Cardiac fibroblast (primary cell): ENCODE measurements around the gene RHCG.

Experiments
- DNase-seq, 2 donors: peaks; one replicate each; pipeline versions ENCODE4 v3.0.0 to v3.0.0-alpha.2; 2010; ENCODE audit warnings: low read depth in 2 of 2
- H3K4me3 ChIP-seq, 2 donors: replicated peaks in 1 of 2; 1 replicate in 1 of 2; 2 replicates in 1 of 2; pipeline ENCODE4 v1.5.1; 2011; ENCODE audit warnings: low read depth in 2 of 2, low read length in 2 of 2, mild to moderate bottlenecking in 2 of 2, moderate library complexity in 1 of 2
- CTCF ChIP-seq: IDR thresholded peaks from one replicate; pipeline ENCODE4 v1.5.1; 2011; ENCODE audit warnings: low read depth, mild to moderate bottlenecking, low read length, inconsistent platforms

The RHCG gene

DNA sequence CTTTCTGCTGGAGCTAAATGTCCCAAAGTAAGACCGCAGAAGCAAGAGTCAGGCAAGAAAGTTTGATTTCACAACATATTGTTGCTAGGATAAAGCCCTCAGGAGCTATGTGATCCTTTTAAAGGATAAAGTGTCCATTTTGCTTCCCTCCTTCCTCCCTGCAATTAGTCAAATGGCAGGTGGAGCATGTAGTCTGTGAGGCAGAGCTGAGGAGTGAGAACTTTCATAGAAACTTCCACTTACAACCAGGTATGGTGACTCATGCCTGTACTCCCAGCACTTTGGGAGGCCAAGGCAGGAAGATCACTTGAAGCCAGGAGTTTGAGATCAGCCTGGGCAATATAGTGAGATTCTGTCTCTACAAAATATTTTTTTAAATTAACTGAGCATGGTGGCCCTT is 25.2 kb upstream of the RHCG start:
- no peak for TF ChIP-seq CTCF
- no peak for DNase-seq
- H3K4me3 ChIP-seq: no peak overlapping the region

GRCh38 chr15:89515477-89515876 is 19.1 kb upstream of the RHCG start:
- no peak overlapping the region for H3K4me3 ChIP-seq
- no peak for DNase-seq
- no peak for TF ChIP-seq CTCF

DNA sequence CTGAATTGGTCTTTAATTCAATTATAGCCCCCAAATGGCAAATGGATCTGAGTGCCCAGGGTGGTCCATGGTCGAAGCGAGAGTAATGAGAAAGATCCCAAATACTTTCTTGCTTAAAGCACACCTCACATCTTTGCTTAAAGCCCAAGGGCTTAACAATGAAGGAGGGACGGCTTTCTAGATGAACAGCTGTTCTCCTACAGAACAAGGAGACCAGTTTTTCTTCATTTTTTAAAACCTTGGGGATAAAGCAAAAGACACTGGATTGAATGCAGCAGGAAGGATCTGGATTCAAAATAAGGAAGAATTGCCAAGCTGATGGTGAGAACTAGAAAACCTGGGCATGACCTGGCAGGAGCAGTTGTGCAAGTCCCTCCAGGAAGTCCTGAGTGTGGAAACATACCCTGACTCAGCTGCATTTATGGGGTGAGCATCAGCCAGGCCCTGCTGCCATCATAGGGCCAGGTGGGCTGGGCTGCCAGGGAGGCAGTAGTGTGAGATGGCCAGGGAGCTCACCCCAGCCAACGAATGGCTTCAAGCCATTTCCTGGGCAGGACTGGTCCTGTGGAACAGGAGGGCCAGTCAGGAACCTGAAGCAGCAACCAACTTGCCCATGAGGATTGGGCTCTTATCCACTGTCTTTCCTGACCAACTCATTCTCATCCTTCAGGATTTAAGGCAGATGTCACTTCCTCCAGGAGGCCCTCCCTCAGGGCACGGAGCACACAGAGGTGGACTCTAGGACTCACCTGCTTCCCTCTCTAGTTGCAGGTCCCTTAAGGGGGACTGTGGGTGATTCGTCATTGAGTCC is 18.4 kb upstream of the RHCG start:
- H3K4me3 ChIP-seq: no peak overlapping the region
- DNase-seq: peak in 1 of 2 donors; percentile 37
- TF ChIP-seq CTCF: no peak

GRCh38 chr15:89514186-89514585 is 17.8 kb upstream of the RHCG start:
- H3K4me3 ChIP-seq: no peak overlapping the region
- no peak for TF ChIP-seq CTCF
- no peak for DNase-seq

- no peak for DNase-seq
- TF ChIP-seq CTCF: no peak
- no peak overlapping the region for H3K4me3 ChIP-seq
Measured at GRCh38 chr15:89513284-89513683, 16.9 kb upstream of the RHCG start.

- no peak for DNase-seq
- TF ChIP-seq CTCF: no peak
- H3K4me3 ChIP-seq: no peak overlapping the region
Measured at GRCh38 chr15:89512631-89513030, 16.2 kb upstream of the RHCG start.
